Mammary epithelial cell (primary cell): ENCODE results near the gene MRRF.
A peak's percentile ranks its signal among the peaks of the same experiment; 100 is the strongest.

Experiments
- EZH2 ChIP-seq: IDR thresholded peaks from 2 replicates; pipeline ENCODE4 v1.6.1; 2012; ENCODE audit warnings: low read length, inconsistent platforms, borderline replicate concordance
- TF ChIP-seq, protein P1 (sequence below), 2 donors: IDR thresholded peaks in 1 of 2; conservative IDR thresholded peaks in 1 of 2; 2 replicates each; pipeline ENCODE4 v1.5.1; 2011 to 2012; ENCODE audit warnings: inconsistent platforms in 2 of 2, low read length in 2 of 2, mild to moderate bottlenecking in 2 of 2, control low read depth in 1 of 2, low read depth in 1 of 2; ENCODE audit not compliant: insufficient read depth in 1 of 2; ENCODE audit errors: extremely low read depth in 1 of 2

- TF ChIP-seq, protein P1, sequence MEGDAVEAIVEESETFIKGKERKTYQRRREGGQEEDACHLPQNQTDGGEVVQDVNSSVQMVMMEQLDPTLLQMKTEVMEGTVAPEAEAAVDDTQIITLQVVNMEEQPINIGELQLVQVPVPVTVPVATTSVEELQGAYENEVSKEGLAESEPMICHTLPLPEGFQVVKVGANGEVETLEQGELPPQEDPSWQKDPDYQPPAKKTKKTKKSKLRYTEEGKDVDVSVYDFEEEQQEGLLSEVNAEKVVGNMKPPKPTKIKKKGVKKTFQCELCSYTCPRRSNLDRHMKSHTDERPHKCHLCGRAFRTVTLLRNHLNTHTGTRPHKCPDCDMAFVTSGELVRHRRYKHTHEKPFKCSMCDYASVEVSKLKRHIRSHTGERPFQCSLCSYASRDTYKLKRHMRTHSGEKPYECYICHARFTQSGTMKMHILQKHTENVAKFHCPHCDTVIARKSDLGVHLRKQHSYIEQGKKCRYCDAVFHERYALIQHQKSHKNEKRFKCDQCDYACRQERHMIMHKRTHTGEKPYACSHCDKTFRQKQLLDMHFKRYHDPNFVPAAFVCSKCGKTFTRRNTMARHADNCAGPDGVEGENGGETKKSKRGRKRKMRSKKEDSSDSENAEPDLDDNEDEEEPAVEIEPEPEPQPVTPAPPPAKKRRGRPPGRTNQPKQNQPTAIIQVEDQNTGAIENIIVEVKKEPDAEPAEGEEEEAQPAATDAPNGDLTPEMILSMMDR (conservative IDR thresholded peaks at IDR 0.05 in 1 of 2, IDR thresholded peaks at IDR 0.05 in 1 of 2; ENCODE audit: extremely low read depth in 1 of 2, insufficient read depth in 1 of 2, low read depth in 1 of 2, low read length in 2 of 2), result peak; percentile 20 to 28
- no peak for TF ChIP-seq EZH2
Measured at GRCh38 chr9:122356627-122357026, 91.9 kb downstream of the MRRF start.
